Osteocyte (in vitro differentiated cells): ENCODE results near the gene IDH3G. TPM values are rescaled to one million over a fixed set of nuclear protein-coding genes. Genes with fewer than 3 reads are reported as not detected.

Experiments
- DNase-seq: peaks from one replicate; pipeline ENCODE4 v3.0.0; 2021; ENCODE audit warnings: mixed read lengths; ENCODE audit not compliant: unreplicated experiment; ENCODE audit errors: extremely low spot score
- H3K27ac Mint-ChIP-seq: one replicate; pipeline ENCODE4 v1.8.0; 2021; ENCODE audit warnings: mild to moderate bottlenecking, mixed read lengths; ENCODE audit not compliant: unreplicated experiment
- H3K27me3 Mint-ChIP-seq: one replicate; pipeline ENCODE4 v1.8.0; 2021; ENCODE audit warnings: mixed read lengths; ENCODE audit not compliant: unreplicated experiment
- H3K36me3 Mint-ChIP-seq: one replicate; pipeline ENCODE4 v1.8.0; 2021; ENCODE audit warnings: mixed read lengths; ENCODE audit not compliant: unreplicated experiment
- H3K4me1 Mint-ChIP-seq: one replicate; pipeline ENCODE4 v1.8.0; 2021; ENCODE audit warnings: mixed read lengths; ENCODE audit not compliant: unreplicated experiment
- H3K4me3 Mint-ChIP-seq: one replicate; pipeline ENCODE4 v1.8.0; 2021; ENCODE audit warnings: mild to moderate bottlenecking, moderate library complexity, mixed read lengths; ENCODE audit not compliant: unreplicated experiment
- H3K9me3 Mint-ChIP-seq: one replicate; pipeline ENCODE4 v1.8.0; 2021; ENCODE audit warnings: mixed read lengths; ENCODE audit not compliant: unreplicated experiment
- total RNA-seq: library from RNA; stranded (reverse); gene quantifications from 2 replicates; pipeline ENCODE4 v1.2.1, GENCODE V29; 2021
- TF ChIP-seq, protein P1 (sequence below): fragments of 200-600 bp; sonication (generic); IDR thresholded peaks from 2 replicates; pipeline ENCODE4 v1.5.0; 2021; ENCODE audit warnings: antibody characterized with exemption, mild to moderate bottlenecking, moderate library complexity

Gene IDH3G
- total RNA-seq, 1 donor from 2014 or later, result 63.5 TPM

DNA sequence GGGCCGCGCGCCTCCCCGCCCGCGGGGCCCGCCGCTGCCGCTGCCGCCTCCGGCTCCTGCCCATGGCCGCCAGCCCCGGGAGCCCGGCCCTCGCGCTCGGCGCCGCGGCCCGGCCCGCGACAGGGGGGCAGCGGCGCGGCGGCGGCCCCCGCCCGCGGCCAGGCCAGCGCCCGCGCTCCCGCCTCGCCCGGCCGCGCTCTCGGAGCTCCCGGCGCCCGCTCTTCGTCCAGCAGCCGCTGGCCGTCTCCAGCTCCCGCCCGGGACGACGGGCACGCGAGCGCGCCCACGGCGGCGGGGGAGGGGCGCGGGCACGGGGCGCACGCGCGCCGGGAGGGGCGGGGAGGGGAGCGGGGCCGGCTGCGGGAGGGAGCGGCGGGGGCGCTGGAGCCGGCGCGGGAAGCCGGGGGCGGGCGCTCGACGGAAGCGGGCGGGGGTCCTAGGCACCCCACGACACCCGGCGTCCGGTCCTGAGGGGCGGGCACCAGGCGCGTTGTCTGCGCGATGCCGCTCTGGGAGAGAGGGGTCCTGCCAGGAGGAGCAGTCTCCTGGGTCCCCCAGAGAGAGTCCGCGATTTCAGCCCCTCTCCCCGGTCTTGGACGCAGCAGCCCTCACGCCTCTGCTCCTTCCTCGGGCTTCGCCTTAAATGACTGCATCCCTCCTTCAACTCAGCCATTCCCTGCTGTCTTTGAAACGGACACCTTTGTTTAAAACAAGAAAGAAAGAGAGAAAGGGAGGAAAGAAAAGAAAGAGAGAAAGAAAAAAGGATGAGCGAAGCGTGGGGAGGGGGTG lies 36.7 kb upstream of the IDH3G start:
- Mint-ChIP-seq H3K27me3 (no peaks in the 10 kb centered on the region), H3K27ac (no peak overlapping the region), H3K9me3 (peaks cover 11% of the 10 kb centered on the region), H3K4me1 (peaks cover 7% of the 10 kb centered on the region), H3K36me3 (no peaks in the 10 kb centered on the region), H3K4me3 (no peak overlapping the region)
- TF ChIP-seq, protein P1, sequence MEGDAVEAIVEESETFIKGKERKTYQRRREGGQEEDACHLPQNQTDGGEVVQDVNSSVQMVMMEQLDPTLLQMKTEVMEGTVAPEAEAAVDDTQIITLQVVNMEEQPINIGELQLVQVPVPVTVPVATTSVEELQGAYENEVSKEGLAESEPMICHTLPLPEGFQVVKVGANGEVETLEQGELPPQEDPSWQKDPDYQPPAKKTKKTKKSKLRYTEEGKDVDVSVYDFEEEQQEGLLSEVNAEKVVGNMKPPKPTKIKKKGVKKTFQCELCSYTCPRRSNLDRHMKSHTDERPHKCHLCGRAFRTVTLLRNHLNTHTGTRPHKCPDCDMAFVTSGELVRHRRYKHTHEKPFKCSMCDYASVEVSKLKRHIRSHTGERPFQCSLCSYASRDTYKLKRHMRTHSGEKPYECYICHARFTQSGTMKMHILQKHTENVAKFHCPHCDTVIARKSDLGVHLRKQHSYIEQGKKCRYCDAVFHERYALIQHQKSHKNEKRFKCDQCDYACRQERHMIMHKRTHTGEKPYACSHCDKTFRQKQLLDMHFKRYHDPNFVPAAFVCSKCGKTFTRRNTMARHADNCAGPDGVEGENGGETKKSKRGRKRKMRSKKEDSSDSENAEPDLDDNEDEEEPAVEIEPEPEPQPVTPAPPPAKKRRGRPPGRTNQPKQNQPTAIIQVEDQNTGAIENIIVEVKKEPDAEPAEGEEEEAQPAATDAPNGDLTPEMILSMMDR, result no peak
- no peak for DNase-seq

DNA sequence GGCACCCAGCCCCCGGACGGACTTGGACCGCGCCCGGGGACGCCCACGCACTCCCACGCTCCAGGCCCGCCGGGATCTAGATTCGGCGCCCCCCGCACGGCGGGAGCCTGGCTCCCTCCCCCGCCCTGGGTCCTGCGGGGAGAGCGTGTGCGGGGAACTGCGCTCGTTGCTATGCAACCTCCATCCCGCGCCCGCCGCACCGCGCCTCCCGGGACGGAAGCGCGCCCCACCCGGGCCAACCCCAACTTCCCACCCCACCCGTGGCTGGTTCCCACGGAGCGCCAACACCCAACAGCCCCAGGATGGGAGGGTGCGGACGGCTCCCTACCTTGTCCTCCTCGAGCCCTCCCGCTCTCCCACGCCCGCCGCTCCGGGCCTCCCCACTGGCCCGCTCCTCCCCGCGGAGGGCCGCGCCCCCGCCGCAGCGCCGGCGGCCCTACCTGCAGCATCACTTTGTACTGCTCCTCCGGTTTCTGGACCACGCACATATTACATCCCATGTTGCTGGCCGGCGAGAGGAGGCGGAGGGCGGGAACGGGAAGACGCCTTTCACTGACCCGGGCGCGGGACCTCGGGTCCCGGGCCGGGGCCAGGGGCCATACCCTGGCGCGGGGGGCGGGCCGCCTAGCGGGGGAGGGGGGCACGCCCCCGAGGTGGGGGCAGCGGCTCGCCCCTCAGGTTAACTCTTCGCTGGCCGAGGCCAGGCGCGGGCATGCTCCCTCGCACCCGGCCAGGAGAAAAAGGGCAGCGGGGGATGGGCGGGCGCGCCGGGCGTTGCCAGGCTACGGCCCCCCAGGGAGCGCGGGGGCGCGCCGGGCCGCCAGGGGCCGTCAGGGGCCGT lies 35.8 kb upstream of the IDH3G start, which contains the start of gene PDZD4:
TSS of gene PDZD4 (minus strand) at position 746 of the 841 bp plus-strand sequence. CDS start at position 500, 246 bp downstream.
- TF ChIP-seq, protein P1, result no peak
- H3K4me1 Mint-ChIP-seq, result peaks cover 7% of the 10 kb centered on the region
- peaks cover 11% of the 10 kb centered on the region for H3K9me3 Mint-ChIP-seq
- no peaks in the 10 kb centered on the region for H3K27me3 Mint-ChIP-seq
- no peak for DNase-seq
- H3K4me3 Mint-ChIP-seq, result peak within 1 kb of the TSS; percentile 71
- no peaks in the 10 kb centered on the region for H3K36me3 Mint-ChIP-seq
- H3K27ac Mint-ChIP-seq, result no peak within 1 kb of the TSS

DNA sequence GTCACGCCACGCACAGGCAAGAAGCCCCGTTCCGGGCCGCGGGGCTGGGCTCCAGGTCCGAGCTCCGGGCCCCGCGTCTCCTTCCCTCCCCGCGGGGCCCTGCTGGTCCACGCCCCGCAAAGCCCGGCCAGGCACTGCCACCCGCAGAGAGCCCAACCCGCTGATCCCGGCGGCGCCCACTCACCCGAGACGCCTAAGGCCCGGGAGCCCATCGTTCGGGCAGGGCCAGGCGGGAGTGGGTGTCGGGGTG lies 35.3 kb upstream of the IDH3G start:
- peak; percentile 84 for DNase-seq
- peak overlapping the region; percentile 71 for H3K4me3 Mint-ChIP-seq
- no peaks in the 10 kb centered on the region for H3K27me3 Mint-ChIP-seq
- peaks cover 7% of the 10 kb centered on the region for H3K4me1 Mint-ChIP-seq
- no peak overlapping the region for H3K27ac Mint-ChIP-seq
- no peaks in the 10 kb centered on the region for H3K36me3 Mint-ChIP-seq
- H3K9me3 Mint-ChIP-seq, result peaks cover 11% of the 10 kb centered on the region
- TF ChIP-seq, protein P1, result no peak

DNA sequence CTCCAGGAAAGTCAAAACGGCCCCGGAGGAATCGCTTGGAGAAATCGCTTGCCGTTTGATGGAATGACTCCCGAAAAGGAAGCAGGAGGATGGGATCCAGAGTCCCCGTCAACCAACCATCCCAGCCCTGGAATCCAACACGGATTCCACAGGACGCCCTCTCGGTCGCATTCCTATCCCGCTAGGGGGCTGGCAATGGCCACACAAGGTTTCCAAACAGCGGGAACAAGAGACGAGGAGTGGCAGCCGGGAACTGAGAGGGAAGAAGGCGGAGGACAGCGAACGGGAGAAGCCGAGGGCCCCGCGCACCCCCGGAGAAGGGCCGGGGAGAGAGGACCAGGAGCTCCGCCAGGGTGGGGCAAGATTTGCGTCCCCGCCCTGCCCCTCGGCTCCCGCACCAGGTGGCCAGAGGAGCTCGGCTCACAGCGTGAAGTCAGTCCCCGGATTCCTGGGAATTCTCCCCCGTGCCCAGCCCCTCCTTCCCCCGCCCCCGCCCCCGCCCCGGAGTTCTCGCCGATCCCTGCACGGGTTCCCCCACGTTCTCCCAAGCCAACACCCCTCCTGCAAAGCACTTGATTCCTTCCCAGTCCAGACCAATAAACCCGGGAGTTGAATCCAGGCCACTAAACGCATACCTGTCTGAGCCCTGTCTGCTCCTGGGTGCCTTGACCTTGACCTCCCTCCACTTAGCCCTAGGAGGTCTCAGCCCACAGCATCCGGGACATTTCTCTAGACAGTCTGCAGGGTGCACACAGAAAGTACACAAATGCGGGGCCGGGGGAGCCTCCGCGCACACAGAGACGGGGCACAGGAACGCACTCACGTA lies 34.8 kb upstream of the IDH3G start:
- peak; percentile 84 for DNase-seq
- TF ChIP-seq, protein P1, result no peak
- H3K36me3 Mint-ChIP-seq, result no peaks in the 10 kb centered on the region
- H3K4me1 Mint-ChIP-seq, result peaks cover 7% of the 10 kb centered on the region
- peak overlapping the region; percentile 71 for H3K4me3 Mint-ChIP-seq
- peaks cover 11% of the 10 kb centered on the region for H3K9me3 Mint-ChIP-seq
- peak overlapping the region; percentile 59 for H3K27ac Mint-ChIP-seq
- H3K27me3 Mint-ChIP-seq, result no peaks in the 10 kb centered on the region
